GM21447 (cell line): ENCODE data around the gene CDK18.

ENCODE experiments used
- ATAC-seq: cut with Tn5 transposase; IDR thresholded peaks from one replicate; pipeline ENCODE4 v1.9.1; 2021; ENCODE audit not compliant: unreplicated experiment

The CDK18 gene

DNA sequence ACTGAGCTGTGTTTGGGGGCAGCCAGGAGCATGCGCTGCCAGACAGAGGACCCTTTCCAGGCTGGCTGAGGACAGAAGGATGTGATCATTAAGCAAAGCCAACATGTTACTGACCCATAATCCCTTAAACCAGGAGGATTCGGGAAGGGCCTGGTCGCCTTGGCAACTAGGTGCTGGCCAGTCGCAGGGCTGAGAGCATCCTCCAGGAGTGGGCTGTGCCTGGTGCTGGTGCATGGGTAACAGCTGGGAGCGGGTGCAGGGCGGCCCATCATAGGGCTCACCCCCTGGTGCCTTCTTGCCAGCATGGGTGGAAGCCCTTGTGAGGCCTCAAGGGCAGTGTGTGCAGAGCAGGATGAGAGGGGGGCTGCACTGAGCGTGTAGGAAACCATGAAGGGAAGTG, 17.2 kb downstream of the CDK18 start:
- no peak for ATAC-seq

DNA sequence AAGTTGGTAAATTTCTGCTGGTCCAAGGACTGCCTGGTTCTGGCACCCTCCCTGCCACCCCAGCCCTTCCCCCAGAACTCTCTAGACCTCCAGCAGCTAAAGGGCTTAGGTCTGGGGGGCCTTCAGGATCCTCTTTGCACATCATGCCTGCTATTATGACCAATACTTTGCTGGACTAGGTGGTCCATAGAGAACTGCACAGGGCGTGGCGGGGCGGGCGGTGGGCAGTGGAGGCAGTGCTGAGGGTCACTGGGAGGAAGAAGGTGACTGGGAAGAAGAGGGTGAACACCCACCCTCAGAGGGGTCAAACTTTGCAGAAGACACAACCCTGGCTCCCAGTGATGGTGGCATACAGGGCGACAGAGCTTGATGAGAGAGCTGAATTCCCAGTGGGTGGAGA, 18.2 kb downstream of the CDK18 start:
- no peak for ATAC-seq

DNA sequence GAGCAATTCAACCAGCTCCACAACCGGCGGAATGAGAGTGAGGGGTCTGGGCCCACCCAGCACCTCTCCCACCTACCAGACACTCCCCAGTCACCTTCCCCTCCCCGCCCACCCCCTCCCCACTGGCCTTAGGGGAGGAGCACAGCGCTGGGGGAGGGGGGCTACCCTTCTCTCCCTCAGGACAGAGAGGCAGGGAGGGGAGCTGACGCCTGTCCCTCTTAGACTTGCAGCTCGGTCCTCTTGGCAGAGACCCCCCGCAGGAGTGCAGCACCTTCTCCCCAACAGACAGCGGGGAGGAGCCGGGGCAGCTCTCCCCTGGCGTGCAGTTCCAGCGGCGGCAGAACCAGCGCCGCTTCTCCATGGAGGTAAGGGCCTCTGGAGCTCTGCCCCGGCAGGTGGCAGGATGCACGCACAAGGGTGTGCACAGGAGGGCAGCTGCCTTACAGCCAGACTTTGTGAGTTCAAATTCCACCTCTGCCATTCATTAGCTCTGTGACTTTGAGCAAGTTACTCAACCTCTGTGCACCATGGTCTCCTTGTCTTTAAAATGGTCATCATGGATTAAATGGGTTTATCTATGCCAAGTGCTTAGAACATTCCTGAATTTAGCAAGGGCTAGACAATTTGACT, 18.9 kb downstream of the CDK18 start:
- ATAC-seq = no peak

DNA sequence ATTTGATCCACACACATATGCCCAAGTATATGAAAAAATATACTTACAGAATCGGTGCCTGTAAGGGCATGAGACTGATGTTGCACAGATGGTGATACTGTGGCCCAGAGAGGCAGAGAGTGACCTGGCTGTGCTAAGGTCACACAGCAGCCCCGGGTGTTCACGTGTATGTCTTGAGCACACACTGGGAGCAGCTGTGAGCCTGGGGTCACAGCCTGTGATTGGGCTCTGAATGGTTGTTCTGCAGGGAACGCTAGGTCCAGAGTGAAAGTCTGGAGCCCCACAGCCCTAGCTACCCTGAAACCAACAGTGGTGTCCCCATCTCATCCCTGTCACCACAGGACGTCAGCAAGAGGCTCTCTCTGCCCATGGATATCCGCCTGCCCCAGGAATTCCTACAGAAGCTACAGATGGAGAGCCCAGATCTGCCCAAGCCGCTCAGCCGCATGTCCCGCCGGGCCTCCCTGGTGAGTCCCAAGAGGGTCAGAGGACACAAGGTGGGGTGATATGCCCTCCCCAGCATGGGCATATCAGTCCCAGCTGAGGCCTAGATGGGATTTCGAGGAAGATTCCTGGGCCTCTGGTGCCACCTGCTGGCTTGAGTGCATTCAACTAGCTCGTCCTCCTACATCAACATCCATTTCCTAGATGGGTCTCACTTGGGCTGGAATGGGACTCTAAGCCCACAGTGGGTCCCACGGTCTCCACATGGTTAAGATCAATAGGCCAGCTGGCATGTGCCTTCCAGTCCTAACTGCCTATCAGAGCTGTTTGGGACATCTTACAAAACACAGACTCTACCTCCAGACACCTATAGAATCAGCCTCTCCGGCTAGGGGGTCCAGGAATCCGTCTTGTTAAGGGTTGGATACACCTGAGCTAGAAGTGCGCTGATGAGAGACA, 19.7 kb downstream of the CDK18 start:
- ATAC-seq = no peak

DNA sequence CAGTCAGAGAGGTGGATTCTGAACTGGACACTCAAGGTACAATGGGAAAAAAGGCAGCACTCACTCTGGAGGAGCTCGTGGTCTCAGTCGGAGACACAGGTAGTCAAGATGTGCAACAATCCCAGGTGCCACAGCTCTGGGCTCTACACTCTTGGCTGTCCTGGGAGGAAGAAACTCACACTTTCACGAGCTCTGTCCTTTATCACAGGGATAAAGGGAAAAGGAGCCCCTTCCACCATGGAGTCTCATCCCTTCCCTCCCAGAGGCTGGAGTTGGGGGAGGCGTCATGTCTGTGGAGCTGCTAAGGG, 20.3 kb downstream of the CDK18 start:
- ATAC-seq = no peak

DNA sequence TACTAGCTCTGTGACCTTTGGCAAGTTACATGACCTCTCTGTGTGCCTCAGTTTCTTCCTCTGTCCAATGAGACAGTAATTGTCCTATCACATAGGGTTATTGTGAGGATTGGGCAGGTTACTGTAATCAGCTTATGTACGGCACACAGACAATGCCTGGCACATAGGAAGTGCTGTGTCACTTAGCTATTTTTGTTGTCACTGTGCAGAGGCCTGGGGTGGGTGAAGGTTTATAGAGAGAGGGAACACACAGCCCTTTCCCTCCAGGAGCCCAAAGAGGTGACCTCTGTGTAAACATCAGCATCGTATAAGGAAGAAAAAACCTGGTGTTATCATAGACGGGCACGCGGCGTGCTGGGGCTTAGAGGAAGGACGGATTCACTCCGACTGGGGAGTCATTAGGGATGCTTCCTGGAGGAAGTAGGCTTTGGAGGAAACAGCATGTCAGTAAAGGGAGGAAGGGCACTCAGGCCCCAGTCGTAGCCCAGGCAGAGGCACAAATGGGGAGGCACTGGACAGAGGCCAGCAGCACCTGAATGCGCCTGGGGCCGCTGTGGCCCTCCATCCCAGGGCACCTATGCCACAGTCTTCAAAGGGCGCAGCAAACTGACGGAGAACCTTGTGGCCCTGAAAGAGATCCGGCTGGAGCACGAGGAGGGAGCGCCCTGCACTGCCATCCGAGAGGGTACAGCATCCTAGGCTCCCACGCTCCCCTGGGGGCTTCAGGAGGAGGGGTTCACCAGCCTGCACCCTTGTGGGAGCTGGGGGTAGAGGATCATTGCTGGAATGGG, 21.2 kb downstream of the CDK18 start:
- no peak for ATAC-seq

DNA sequence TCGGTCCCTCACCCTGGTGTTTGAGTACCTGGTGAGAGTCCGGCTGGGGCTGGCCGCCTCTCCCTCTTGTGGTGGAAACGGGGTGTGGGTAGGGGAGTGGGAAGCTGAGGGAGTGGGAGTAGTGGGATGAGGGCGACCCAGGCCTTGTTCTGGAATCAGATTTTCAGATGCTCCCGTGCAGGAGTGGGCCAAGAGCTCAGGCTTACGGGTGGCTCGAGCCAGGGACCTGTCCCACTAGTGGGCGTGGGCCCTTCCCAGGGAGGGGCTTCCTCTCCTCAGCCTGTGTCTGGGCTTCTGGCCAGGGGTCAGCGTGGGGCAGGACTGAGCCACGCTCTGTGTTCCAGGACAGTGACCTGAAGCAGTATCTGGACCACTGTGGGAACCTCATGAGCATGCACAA, 22.0 kb downstream of the CDK18 start:
- no peak for ATAC-seq

DNA sequence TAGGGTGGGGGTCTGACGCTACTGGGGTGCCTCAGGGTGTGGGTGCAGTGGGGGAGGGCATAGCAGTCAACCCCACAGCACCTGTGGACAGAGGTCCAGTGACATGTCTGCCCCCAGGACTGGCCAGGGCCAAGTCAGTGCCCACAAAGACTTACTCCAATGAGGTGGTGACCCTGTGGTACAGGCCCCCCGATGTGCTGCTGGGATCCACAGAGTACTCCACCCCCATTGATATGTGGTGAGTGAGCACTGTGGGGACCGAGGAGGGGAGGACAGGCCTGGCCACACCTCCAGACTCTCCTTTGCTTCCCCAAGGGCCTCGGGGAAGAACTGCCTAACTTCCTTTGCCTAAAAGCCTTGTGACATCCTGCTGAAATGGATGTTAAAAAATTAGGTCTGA, 23.5 kb downstream of the CDK18 start:
- no peak for ATAC-seq

DNA sequence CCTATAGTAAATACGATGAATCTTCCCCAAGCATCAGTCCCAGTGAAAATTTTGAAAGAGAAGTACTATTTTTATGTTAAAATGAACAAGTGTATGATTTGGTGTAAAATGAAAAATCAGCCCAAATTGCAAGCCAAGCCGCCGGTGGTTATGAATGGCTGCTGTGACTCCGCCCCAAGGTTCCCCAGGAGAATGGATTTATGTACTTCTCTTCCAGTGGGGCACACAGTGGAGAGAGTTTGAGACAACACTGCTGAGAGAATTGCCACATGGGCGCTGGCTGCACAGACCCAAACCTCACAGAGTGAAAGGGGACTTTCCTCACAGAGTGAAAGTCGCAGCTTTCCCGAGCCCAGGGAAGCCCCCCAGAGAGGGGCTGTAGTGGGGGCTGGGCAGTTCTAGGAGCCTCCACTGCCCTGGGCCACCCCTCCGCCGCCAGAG, 24.0 kb downstream of the CDK18 start:
- no peak for ATAC-seq

DNA sequence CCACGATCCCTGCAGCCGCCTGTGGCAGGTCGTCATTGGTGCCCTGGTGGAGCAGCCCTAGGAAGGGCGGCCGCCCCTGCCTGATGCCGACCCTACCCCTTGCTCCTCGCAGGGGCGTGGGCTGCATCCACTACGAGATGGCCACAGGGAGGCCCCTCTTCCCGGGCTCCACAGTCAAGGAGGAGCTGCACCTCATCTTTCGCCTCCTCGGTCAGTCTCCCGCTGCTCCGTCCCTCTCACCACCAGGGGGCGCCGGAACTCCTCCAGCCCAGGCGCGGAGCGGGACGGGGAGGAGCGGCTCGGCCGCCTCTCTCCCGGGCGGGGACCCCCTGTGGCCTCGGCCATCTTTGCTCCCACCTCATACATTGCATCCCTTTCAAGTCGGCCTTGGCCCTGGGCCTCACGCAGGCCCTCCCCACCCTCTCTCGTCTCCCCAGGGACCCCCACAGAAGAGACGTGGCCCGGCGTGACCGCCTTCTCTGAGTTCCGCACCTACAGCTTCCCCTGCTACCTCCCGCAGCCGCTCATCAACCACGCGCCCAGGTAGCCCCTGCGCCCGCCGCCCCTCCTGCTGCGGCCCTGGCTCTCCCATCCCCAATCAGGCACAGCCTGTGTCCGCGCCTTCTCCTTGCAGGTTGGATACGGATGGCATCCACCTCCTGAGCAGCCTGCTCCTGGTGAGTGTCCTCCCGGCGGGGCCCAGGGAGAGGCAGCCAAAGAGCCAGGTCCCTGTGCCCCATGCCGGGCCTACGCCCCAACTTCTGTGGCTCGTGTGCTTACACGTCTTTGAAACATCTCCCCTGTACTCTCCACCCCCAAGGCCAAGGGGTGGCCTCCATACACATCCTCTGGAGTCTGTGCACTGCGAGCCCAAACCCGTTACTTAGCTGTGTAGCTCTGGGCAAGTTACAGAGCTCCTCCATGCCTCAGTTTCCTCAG, 24.7 kb downstream of the CDK18 start:
- no peak for ATAC-seq

DNA sequence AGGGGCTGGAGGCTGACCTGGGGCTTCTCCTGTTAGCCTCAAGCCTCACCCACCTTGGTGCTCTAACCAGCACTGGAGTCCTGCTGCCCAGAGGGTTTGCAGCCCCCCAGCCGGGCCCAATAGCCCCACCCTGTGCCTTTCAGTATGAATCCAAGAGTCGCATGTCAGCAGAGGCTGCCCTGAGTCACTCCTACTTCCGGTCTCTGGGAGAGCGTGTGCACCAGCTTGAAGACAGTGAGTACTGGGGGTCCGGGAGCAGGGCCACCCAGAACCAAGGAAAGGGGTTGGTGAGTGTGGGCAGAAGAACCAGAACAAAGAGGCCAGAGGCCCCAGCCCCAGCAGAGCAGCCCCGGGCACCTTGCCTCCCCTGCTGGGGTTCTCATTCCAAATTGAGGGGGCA, 25.6 kb downstream of the CDK18 start:
- ATAC-seq = no peak

DNA sequence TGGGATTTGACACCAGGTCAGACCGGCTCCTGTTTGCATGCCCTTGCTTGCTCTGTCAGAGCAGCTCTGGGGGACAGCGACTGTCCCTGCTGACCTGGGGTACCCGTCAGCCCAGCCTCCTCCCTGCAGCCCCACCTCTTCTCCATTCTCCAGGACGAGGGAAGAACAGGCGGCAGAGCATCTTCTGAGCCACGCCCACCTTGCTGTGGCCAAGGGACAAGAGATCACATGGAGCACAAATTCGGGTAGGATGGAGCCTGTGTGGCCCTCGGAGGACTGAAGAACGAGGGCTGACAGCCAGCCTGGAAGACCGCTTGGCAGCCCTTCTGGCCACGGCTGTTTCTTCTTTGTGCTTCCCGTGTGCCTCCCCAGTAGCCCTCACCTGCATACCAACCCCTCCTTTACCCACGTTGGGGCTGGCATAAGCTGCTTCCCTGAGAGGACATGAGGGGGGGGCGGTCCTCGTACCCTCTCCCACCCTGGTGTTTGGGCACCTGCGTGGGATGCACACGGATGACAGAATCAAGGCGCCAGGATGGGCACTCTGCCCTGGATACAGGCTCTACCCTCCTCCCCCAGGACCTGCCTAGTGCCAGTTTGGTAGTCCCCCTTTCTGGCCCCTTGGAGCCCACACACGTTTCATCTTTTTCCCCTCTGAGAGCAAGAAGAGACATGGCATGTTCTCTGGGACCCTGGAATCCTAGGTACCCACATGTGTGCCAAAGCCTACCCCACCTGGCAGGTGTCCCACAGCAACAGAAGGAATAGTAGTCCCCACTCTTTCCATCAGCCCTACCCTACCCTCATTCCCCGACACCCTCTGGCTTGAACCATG, 26.9 kb downstream of the CDK18 start:
- no peak for ATAC-seq

DNA sequence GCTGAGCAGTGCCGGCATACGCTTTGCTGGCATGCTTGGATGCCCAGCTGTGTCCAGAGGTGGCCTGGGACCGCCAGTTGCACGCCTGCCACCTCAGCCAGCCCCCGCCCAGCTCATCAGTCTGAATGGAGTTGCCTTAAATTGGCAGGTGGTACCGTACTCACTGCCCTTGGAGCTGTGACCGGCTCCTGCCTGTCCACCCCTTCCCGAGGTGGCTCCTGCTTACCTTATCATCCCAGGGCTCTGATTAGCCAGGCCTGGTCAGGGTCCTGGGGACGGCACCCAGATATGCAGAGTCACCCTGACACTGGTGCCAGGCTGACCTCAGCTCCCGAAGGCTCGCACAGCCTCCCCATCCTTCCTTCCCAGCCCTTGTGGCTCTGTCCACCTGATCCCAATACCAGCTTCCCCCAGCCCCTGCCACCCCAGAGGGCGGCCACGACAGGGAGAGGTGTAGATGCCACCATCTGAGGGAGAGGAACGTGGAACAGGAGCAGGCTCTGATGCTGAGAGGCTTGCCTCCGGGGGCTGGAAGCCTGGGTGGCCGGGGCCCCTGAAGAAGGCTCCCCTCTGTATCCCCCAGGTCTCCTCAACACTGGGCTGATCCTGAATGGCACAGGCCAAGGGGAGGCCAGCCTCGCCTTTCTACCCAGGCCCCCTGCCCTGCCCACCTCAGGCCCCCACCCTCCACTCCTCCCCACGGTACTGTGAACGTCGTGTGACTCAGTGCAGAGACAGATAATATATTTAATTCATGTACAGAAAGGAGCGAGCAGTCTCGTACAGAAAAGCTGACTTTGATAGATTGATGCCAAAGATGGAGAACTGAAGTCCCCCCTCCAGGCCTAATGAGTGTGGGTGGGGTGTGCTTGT, 27.8 kb downstream of the CDK18 start:
- ATAC-seq = no peak

DNA sequence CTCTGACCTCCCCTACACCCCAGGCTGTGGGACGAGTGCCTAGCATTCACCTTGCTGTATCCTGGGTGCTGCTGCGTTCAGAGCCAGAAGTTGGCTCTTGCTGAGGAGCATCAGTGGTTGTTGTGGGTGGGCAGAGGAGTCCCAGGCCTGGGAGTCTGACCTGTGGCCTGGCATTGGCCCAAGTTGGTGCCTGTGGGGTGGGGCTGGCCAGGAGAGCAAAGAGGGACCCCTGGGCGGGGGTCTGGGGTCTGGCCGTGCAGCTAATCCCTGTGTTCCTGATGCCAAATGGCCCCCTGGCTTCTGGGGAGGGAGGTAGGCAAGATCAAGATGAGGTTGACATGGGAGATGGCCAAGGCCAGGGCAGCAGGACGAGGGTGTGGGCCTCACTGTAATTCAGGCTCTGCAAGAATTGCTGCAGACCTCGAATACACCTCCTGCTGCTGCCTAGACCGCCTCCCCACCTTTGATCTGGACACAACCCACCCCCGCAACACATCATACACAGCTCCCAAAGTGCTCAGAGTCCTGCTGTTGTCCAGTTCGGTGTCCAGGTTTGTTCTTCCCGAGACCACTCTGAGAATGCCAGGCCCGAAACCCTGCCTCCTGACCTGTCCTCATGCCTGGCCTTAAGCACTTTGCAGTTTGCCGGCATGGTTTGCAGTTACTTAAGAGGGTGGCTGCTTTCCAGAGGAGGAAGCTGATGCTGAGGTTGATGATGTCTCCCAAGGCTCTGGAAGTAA, 28.7 kb downstream of the CDK18 start:
- ATAC-seq = no peak

DNA sequence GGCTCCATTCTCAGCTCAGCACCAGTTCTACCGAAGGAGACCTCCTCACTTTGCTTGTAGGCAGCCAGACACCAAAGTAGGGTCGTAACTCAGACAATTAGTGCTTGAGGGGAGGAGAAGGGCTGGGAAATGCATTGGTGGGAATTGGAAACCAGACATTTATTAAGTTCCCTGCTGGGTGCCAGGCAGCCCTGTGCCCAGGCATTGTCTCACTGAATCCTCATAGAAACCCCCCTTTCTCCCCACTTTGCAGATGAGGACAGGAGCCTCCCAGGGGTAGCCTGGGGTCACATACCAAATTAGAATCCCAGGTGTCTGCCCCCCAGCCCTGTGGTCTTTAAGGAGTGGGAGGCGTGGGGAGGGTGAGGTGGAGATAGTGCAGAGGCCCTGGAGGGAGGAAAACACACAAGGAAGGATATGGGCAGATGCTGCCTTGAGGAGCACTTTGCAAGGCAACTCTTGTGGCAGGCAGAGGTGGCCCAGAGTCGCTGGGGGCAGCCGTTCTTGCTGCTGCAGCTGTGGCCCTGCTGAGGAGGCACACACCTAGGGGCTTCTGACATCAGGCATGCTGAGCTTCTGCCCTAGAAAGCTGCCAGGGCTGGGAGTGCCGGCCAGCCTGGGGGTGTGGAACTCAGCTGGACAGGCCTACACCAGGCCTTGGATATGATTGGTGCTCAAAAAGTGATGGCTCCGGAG, 29.4 kb downstream of the CDK18 start:
- ATAC-seq = no peak

DNA sequence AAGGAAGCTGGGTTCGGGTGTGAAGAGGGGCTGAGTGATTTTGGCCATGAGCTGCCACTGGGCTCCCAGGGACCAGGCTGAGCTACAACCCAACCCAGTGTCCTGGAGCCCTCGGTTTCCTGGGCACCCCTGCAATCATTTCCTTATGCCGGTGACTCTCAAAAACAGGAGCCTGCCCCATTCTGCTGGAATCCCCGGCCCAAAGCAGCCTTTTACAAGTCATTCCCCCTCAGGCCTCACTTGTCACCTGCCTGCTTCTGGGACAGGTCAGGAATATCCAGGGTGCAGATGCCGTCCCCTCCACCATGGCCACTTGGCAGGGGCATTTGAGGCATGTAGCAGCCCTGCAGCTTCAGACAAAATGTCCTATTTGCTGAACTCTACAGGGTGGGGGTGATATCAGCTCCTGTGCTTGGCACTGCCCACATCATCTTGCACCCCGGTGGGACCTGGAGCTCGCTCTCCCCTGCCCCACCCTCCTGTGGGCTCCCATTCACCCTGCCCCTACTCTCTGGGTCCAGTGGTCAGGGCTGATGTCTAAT, 30.0 kb downstream of the CDK18 start:
- ATAC-seq = no peak

DNA sequence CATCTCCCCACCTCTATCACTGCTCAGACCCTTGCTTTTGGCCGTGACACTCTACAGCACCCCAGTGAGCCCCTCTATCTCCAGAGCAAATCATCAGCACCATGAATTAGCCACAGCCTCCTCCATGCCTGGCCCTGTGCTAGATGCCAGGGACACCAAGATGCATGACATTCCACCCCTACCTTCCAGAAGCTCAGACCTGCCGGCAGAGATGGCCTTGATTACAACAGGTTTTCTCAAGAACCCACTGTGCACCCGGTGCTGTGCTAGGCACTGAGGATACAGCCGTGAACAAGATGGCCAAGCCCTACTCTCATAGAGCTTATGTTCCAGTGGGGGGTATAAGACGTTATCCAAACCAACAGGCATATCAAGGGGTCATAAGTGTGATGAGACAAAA, 30.6 kb downstream of the CDK18 start:
- ATAC-seq = no peak
